Activated T-helper 1 cell treated with Interleukin-2 at 50 U/mL for 16 hours (primary cell): ENCODE data around the gene ATP6V1B1.
"Not testable (repeated sequence)": the region's sequence is repeated elsewhere in the genome, so short reads cannot be mapped to it uniquely, and the experiment has no call there.

Experiments
- DNase-seq: peaks from one replicate; pipeline ENCODE4 v3.0.0-alpha.2; 2020; ENCODE audit warnings: low read depth

Gene ATP6V1B1

DNA sequence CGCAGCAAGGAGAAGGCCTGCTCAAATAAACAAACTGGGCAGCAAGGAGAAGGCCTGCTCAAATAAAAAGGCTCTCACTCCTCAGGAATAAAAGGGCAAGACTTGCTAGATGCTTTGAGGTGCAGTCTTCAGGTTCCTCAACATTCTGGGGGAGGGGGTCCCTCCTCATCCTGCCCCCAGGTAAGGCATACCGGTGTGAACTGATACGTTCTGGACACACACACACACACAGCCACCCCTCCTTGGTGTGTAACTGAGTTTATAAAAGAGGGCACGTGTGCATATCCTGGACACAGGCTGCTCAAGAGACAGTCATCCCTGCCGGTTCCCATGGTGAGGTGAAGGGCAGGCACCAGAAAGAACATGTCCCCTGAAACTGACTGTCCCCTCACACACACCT, 54.5 kb downstream of the ATP6V1B1 start:
- DNase-seq: no peak

DNA sequence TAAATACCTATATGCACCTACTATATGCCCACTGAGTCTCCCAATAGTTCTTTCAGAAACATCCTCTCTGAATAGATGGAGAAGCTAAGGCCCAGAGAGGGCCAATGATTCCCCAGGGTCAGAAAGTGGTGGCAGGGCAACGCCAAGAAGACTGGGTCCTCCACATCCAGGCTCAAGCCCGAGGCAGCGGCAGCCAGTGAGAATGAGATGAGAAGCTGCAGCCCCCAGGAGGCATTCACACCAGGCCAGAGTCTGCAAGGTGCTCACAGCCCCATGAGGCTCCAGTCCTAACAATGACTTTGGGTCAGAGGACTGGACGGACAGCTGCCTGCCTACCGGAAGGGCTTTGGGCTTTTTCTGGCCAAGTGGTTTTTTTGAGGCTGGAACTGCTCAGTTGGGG, 55.4 kb downstream of the ATP6V1B1 start:
- DNase-seq: no peak

GRCh38 chr2:70991742-70992141, 56.0 kb downstream of the ATP6V1B1 start:
- no peak for DNase-seq

GRCh38 chr2:70992945-70993853, 57.5 kb downstream of the ATP6V1B1 start:
- DNase-seq: no peak

GRCh38 chr2:70994009-70994698, 58.5 kb downstream of the ATP6V1B1 start:
- DNase-seq: no peak

GRCh38 chr2:70994699-70995425, 59.2 kb downstream of the ATP6V1B1 start, which contains the start of gene TEX261:
TEX261 (minus strand) TSS chr2:70994873; CDS start chr2:70994757, 116 bp downstream.
- DNase-seq: peak; percentile 87

- peak; percentile 33 for DNase-seq
These were observed 59.7 kb downstream of the ATP6V1B1 start for GRCh38 chr2:70995426-70995729.

GRCh38 chr2:70998885-70999284, 63.2 kb downstream of the ATP6V1B1 start:
- not testable (repeated sequence) for DNase-seq

DNA sequence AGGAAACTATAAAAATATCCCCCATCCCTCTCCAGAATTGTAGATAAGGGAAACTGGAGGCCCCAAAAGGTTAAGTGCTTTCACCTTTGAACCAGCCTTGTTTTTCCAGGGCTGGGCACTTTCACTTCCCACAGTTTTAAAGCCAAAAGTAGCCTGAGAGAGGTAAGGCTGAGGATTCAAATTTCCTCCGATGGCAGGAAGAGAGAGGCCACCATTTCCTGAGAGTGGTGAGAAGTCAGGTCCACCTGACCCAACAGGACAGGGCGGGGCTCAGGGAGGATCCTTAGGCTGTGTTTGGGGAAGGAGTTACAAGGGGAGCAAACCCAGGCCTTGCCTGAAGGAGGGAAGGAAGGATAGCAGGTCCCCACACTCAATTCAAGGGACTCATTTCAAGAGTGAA, 63.7 kb downstream of the ATP6V1B1 start:
- DNase-seq: no peak

DNA sequence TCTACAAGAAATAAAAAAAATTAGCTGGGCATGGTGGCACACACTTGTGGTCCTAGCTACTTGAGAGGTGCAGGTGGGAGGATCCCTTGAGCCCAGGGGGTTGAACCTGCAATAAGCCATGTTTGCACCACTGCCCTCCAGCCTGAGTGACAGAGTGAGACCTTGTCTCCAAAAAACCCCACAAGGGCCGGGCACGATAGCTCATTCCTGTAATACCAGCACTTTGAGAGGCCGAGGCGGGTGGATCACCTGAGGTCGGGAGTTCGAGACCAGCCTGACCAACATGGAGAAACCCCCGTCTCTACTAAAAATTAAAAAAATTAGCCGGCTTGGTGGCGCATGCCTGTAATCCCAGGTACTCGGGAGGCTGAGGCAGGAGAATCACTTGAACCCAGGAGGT, 64.2 kb downstream of the ATP6V1B1 start:
- not testable (repeated sequence) for DNase-seq

DNA sequence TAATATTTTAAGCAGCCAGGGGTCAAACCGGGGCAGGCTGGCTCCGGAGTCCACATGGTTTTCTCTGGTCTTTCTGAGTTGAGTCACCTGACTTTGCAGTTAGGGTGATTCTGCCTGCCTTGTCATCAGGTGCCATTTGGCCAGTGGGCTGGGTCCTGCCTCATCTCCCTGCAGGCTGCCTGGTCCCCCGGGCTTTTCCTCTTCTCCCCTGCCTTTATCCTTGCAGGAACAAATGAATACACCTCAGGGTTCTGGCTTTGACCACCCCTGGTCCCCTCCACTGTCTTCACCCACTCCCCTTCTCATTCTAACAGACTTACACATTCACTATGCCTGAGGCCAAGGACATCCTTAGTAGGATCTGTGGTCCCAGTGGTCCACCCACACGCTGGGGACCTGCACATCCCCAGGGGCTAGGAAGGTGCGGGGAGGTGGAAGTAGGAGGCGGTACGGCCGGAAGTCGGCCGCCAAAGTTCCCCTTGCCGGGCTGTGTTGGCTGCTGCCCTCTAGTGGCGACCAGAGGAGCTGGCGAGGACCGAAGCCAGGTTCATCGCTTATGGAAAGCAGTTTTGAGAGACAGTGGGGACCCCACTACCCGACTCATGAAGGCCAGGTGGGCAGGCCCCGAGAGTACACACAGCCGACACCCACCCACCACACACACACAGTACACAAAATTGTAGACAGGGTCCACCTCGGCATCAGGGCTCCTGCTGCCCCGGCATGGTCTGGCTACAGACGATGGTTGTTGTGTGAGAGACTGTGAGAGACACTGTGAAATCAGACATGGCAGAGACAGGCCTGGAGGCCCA, 65.3 kb downstream of the ATP6V1B1 start:
- DNase-seq: peak; percentile 69

GRCh38 chr2:71001592-71001927, 65.9 kb downstream of the ATP6V1B1 start:
- DNase-seq: no peak

GRCh38 chr2:71001981-71002570, 66.4 kb downstream of the ATP6V1B1 start:
- no peak for DNase-seq

DNA sequence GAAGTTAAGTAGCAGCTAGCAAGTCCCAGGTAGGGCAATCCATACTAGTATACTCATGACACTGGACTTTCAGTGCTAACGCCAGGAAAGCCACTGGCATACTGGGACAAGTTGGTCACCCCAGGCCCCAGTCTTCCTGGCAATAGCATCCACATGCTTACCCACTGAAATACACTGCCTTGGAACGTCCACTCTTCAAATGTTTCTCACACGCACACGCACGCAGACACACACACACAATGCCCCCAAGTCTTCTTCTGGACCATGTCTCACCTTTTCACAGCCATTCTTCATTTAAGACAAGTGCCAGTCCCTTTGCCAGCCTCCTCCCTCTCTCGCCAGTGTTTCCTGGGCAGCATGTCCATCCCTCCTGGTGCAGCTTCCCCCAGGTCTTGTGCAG, 67.7 kb downstream of the ATP6V1B1 start:
- DNase-seq: no peak

DNA sequence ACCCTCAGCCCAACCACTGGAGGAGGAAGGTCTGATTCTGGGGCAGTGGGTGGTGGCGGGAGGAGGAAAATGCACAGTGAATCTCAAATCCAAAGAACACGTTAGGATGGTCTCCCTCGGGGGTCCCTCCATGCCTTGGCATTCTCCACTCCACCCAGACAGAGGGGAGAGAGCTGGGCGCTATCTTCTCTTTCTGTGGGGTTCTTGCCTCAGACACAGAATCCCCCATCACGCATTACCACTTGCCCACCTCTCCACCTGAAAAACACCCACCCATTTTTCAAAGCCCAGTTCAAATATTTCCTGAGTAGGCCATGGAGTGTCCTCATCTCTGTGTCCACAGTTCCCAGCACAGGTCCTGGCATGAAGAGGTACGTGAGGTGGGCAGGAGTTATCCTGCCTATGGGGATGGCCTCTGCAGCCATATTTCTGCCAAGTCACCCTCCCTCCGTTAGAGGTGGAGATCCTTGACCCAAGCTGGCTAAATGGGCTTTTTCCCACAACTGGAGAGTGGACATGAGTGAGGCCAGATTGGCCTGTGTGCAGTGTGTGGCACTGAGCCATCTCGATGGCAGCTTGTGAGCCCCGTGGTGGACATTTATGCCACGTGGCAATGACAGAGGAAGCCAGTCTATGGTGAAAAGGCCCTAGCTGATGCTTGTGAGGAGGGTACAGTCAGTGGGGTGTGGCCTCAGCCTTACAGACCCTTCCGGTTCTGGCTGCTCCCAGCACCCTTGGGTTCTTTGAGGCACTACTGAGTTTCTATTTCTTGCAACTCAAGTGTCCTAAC, 68.5 kb downstream of the ATP6V1B1 start:
- no peak for DNase-seq

DNA sequence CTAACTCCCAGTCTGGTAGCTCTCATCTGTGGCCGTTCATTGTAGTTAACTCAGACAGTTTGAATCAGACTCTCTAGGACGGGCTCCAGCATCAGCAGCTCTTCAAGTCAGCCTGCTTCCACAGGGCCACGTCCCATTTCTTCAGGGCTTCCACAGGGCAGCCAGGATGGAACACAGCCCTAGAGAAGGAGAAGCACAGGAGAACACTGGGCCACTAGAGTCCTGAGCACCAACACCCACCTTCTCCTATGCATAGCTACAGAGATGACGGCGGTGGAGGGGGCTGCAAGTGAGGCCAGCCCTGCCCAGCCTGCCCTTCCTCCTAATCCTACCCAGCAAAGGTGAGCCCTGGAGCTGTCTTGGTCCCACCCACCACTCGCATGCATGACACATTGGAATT, 69.2 kb downstream of the ATP6V1B1 start:
- no peak for DNase-seq

- no peak for DNase-seq
These were observed 69.8 kb downstream of the ATP6V1B1 start for GRCh38 chr2:71005271-71006202.

GRCh38 chr2:71006323-71006722, 70.6 kb downstream of the ATP6V1B1 start:
- DNase-seq: no peak

- DNase-seq: no peak
These were observed 71.5 kb downstream of the ATP6V1B1 start for GRCh38 chr2:71006955-71007799.
